Upper lobe of right lung (tissue), 1 donor: ENCODE data around the gene MMP17. TPM values are rescaled to one million over a fixed set of nuclear protein-coding genes. Genes with fewer than 3 reads are reported as not detected.

Experiments used
- ATAC-seq: fragments of 200-7000 bp; cut with Tn5 transposase; one replicate; pipeline ENCODE4 v1.9.1; 2020; ENCODE audit warnings: mild to moderate bottlenecking, moderate library complexity
- DNase-seq: peaks from one replicate; pipeline ENCODE4 v3.0.0-alpha.2; 2020
- H3K27ac ChIP-seq: fragments of 200-600 bp; one replicate; pipeline ENCODE4 v1.8.0; 2022
- H3K27me3 ChIP-seq: fragments of 200-600 bp; one replicate; pipeline ENCODE4 v1.8.0; 2022; ENCODE audit warnings: mild to moderate bottlenecking
- H3K36me3 ChIP-seq: fragments of 200-600 bp; one replicate; pipeline ENCODE4 v1.8.0; 2022
- H3K4me1 ChIP-seq: fragments of 200-600 bp; one replicate; pipeline ENCODE4 v1.8.0; 2022
- H3K4me3 ChIP-seq: fragments of 200-600 bp; one replicate; pipeline ENCODE4 v1.8.0; 2022; ENCODE audit warnings: mild to moderate bottlenecking
- H3K9me3 ChIP-seq: fragments of 200-600 bp; one replicate; pipeline ENCODE4 v1.8.0; 2022
- intact Hi-C: fragments of 100-400 bp; cut with DNase I; formaldehyde crosslinking; loops from one replicate; pipeline ENCODE4 v1.11.0; 2022
- total RNA-seq: library from RNA; stranded (reverse); fragmentation: NEBNext Ultra II Directional; extraction: Animal tissue kit (Norgen Biotek cat#: 25700); gene quantifications from one replicate; pipeline ENCODE4 v1.2.1, GENCODE V29; 2021
- TF ChIP-seq, protein P1 (sequence below): fragments of 200-600 bp; IDR thresholded peaks from one replicate; pipeline ENCODE4 v1.8.0; 2022; ENCODE audit warnings: antibody characterized with exemption
- donor health status: DM: no; HTN: yes; CAD: no; lungs with severe emphysema.

MMP17 gene
- total RNA-seq, 1 donor from 2014 or later, result 4.1 TPM

DNA sequence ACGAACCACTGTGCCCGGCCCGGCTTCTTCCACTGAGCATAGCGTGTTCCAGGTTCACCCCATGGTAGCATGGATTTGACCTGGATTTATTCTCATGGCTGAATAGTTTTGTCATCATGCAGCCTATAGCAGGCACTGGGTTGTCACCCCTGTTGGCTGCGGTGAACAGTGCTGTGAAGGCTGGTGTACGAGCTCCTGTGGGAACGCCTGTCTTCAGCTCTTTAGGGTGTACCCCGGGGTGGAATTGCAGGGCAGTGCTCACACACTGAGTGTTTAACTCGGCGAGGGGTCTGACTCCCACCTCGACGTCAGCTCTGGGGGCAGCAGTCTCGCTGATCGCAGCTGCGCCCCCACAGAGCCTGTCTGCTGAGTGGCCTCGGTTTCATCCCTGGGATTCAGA lies 15.3 kb downstream of the MMP17 start:
- Histone ChIP-seq H3K9me3 (no peaks in the 10 kb centered on the region), H3K4me3 (no peak overlapping the region), H3K4me1 (no peaks in the 10 kb centered on the region), H3K36me3 (no peaks in the 10 kb centered on the region), H3K27me3 (no peaks in the 10 kb centered on the region), H3K27ac (no peak overlapping the region)
- ATAC-seq, result no peak
- intact Hi-C loops, result no loop called here
- no peak for DNase-seq
- TF ChIP-seq, protein P1, sequence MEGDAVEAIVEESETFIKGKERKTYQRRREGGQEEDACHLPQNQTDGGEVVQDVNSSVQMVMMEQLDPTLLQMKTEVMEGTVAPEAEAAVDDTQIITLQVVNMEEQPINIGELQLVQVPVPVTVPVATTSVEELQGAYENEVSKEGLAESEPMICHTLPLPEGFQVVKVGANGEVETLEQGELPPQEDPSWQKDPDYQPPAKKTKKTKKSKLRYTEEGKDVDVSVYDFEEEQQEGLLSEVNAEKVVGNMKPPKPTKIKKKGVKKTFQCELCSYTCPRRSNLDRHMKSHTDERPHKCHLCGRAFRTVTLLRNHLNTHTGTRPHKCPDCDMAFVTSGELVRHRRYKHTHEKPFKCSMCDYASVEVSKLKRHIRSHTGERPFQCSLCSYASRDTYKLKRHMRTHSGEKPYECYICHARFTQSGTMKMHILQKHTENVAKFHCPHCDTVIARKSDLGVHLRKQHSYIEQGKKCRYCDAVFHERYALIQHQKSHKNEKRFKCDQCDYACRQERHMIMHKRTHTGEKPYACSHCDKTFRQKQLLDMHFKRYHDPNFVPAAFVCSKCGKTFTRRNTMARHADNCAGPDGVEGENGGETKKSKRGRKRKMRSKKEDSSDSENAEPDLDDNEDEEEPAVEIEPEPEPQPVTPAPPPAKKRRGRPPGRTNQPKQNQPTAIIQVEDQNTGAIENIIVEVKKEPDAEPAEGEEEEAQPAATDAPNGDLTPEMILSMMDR, result no peak

DNA sequence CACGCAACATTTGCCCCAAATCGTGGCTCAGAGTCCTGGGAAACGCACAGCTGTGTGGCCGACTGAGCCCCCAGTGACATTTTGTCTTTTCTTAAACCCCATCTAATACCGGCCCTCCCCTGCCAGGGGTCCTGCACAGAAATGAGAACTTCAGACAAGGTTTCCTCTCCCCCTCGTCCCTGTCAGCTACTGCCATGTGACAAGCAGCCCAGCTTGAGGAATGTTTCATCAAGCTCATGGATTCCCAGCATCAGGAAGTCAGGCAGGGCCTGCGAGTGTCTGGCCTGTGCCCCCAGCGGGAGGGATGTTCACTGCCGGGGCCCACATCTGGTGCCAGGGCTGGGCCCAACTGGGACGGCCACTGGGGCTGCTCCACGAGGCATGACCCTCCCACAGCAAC lies 15.9 kb downstream of the MMP17 start:
- Histone ChIP-seq H3K36me3 (no peaks in the 10 kb centered on the region), H3K27me3 (no peaks in the 10 kb centered on the region), H3K4me3 (no peak overlapping the region), H3K27ac (no peak overlapping the region), H3K4me1 (no peaks in the 10 kb centered on the region), H3K9me3 (no peaks in the 10 kb centered on the region)
- intact Hi-C loops, result no loop called here
- DNase-seq, result no peak
- ATAC-seq, result no peak
- TF ChIP-seq, protein P1, result no peak

DNA sequence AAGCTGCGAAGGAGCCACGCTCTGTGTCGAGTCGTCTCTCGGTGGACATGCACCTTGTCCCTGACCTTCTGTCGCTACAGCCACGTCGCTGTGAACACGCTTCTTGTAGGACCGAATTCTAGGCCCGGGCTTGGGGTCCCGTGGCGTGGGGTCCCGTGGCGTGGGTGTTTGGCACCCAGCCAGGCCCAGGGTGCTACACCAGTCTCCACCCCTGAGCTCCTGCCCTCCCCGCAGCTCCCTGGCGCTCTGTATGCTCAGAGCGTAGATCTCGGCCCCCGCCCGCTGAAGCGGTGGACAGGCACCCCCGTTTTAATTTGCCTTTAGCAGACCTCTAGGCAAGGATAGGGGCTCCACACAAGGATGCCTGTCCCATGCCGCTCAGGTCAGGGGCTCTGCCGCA lies 16.5 kb downstream of the MMP17 start:
- no peak for DNase-seq
- Histone ChIP-seq H3K4me1 (no peaks in the 10 kb centered on the region), H3K4me3 (no peak overlapping the region), H3K27me3 (no peaks in the 10 kb centered on the region), H3K27ac (no peak overlapping the region), H3K9me3 (no peaks in the 10 kb centered on the region), H3K36me3 (no peaks in the 10 kb centered on the region)
- intact Hi-C loops, result no loop called here
- ATAC-seq, result no peak
- TF ChIP-seq, protein P1, result no peak

DNA sequence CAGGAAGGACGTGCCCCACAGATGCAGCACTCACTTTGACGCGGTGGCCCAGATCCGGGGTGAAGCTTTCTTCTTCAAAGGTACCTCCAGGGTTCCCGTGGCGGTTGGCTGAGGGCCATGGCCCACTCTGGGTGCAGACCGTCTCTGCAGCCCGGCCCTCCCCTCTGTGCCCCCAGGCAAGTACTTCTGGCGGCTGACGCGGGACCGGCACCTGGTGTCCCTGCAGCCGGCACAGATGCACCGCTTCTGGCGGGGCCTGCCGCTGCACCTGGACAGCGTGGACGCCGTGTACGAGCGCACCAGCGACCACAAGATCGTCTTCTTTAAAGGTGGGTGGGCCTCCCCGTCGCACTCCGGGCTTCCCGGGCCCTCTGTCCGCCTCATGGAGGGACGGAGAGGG lies 16.9 kb downstream of the MMP17 start:
- Histone ChIP-seq H3K4me3 (no peak overlapping the region), H3K27ac (no peak overlapping the region), H3K36me3 (no peaks in the 10 kb centered on the region), H3K4me1 (no peaks in the 10 kb centered on the region), H3K9me3 (no peaks in the 10 kb centered on the region), H3K27me3 (no peaks in the 10 kb centered on the region)
- TF ChIP-seq, protein P1, result no peak
- intact Hi-C loops, result no loop called here
- DNase-seq (no peak), ATAC-seq (no peak)

DNA sequence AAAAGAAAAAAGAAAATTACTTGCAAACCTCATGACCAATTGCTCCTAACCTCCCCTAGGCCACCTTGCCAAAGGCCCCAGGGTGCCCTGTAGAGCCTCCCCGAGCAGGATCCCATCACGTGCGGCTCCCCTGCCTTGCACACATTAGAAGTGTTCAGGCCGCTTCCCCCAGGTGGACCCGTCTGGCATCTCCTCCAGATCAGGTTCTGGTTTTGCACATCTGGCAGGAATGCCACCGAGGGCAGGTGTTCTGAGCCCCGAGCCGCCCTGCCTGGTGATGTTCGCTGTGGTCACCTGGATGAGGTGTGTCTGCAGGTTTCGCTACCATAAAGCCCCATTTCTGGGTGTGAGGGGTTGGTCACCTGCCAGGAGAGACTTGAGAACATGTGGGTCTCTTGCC lies 19.3 kb downstream of the MMP17 start:
- ATAC-seq (no peak), DNase-seq (no peak)
- TF ChIP-seq, protein P1, result no peak
- Histone ChIP-seq H3K27ac (no peak overlapping the region), H3K27me3 (no peaks in the 10 kb centered on the region), H3K9me3 (no peaks in the 10 kb centered on the region), H3K36me3 (no peaks in the 10 kb centered on the region), H3K4me1 (no peaks in the 10 kb centered on the region), H3K4me3 (no peak overlapping the region)
- intact Hi-C loops, result no loop called here

DNA sequence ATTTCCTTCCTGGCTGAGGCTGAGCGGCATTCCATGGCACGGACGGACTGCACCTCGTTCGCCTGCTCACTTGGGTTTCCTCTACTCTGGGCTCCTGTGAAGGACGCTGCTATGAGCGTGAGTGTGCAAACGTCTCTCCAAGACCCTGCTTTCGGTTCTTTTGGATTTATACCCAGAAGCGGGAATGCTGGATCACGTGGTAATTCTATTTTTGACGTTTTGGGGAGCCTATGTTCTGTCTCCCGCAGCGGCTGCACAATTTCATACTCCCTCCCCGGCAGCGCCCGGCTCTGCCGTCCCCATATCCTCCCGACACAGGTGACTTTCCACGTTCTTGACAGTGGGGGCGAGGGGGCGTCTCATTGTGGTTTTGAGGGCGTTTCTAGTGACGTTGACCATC lies 20.6 kb downstream of the MMP17 start:
- Histone ChIP-seq H3K36me3 (no peaks in the 10 kb centered on the region), H3K27me3 (no peaks in the 10 kb centered on the region), H3K9me3 (no peaks in the 10 kb centered on the region), H3K4me3 (no peak overlapping the region), H3K27ac (no peak overlapping the region), H3K4me1 (no peaks in the 10 kb centered on the region)
- ATAC-seq (no peak), DNase-seq (no peak)
- intact Hi-C loops, result no loop called here
- TF ChIP-seq, protein P1, result no peak
